Suppressor macrophage treated with lipopolysaccharide for 1 hour (primary cell): ENCODE results near the gene ARHGEF6.
A peak's percentile ranks its signal among the peaks of the same experiment; 100 is the strongest.

Experiments used
- DNase-seq, 3 donors: peaks; one replicate each; pipeline ENCODE4 v3.0.0-alpha.2; 2020 to 2022

Gene ARHGEF6

DNA sequence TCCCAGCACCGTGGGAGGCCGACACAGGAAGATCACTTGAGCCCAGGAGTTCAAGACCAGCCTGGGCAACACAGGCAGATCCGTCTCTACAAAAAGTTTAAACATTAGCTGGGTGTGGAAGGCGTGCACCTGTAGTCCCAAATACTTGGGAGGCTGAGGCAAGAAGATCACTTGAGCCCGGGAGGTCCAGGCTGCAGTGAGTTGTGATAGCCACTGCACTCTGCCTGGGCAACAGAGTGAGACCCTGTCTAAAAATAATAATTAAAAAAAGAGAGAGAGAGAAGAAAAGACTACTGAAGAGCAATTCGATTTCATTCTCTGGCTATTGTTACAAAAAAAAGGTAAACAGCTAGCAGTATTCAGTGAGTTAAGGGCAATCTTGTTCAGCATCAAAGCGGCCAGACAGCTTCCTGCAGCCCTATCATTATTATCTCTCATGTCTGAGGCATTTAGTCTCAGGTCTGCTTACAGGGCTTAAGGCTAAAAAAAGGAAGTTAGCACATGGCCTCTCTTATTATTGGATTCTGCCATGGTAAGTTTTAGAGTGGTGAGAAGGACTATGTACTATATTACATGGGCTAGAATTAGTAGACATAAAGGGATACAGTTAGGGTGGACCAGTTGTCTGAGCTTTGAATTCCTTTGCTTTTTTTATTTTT lies 37.9 kb downstream of the ARHGEF6 start:
- DNase-seq: no peak

- DNase-seq: no peak
These were observed 42.5 kb downstream of the ARHGEF6 start for GRCh38 chrX:136738049-136738729.

GRCh38 chrX:136736690-136737089 lies 44.0 kb downstream of the ARHGEF6 start:
- DNase-seq: no peak

- DNase-seq: peak in 1 of 3 donors; percentile 43
These were observed 45.1 kb downstream of the ARHGEF6 start for GRCh38 chrX:136735601-136736000.

DNA sequence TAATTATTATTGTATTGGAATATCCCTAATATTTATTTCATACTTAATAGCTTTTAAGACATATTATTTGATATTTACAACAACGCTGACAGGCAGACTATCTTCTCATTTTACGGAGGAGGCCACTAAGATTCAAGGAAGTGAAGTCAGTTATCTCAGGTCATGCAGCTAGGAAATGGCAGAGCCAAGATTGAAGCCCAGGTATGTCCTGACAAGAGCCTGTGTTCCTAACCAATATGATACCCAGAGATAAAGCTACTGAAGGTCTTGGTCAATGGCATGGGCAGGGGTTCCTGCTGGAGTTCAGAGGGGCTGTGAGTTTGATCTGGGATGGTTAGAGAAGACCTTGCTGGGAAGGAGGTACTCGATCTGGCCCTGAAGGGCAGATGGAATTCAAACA lies 47.1 kb downstream of the ARHGEF6 start:
- DNase-seq: no peak

GRCh38 chrX:136731798-136732197 lies 48.9 kb downstream of the ARHGEF6 start:
- no peak for DNase-seq

GRCh38 chrX:136731207-136731782 lies 49.4 kb downstream of the ARHGEF6 start:
- DNase-seq: peak in 1 of 3 donors; percentile 28

GRCh38 chrX:136728393-136728792 lies 52.3 kb downstream of the ARHGEF6 start:
- peak in 1 of 3 donors; percentile 39 for DNase-seq

DNA sequence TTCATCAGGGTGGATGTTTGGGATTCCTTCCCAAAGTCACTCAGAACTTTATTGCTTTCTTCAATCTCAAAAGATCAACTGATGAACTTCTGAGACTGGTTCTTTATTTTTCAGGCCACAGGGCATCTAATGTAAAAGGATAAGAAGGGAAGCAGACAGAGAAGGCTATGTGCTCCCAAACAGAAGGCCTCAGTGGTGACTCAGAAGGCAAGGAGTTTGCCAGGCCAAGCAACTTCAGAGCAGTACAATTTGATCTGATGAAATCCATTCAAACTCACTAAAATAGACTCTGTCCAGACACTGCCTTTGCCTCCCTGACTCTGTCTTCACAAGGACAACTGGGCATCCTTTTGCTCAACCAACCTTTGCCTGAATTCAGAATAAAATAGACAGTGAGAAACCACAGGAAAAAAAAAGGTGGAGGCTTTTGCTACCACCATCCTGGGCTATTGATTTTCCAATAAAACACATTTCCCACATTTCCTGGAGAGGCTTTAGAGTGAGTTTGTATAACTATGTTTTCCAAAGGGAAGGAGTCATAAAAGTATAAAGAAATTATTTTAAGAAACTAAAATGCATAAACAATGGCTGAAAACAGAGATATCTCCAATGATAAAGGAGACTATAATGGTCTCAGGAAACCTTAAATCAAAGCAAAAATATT lies 55.2 kb downstream of the ARHGEF6 start:
- no peak for DNase-seq

DNA sequence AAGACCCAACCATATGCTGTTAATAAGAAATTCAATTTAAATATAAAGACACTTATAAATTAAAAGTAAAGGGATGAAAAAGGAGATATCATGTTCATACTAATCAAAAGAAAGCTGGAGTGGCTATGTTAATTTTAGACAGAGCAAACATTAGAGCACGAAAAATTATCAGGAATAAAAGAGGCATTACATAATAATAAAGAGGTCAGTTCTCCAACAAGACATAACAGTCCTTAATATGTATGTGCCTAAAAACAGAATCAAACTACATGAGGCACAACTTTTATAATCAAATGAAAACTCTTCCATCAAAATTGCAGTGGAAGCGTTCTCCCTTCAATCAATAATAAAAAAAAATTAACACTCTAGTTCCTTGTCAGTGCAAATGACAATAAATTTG lies 62.6 kb downstream of the ARHGEF6 start:
- DNase-seq: no peak

DNA sequence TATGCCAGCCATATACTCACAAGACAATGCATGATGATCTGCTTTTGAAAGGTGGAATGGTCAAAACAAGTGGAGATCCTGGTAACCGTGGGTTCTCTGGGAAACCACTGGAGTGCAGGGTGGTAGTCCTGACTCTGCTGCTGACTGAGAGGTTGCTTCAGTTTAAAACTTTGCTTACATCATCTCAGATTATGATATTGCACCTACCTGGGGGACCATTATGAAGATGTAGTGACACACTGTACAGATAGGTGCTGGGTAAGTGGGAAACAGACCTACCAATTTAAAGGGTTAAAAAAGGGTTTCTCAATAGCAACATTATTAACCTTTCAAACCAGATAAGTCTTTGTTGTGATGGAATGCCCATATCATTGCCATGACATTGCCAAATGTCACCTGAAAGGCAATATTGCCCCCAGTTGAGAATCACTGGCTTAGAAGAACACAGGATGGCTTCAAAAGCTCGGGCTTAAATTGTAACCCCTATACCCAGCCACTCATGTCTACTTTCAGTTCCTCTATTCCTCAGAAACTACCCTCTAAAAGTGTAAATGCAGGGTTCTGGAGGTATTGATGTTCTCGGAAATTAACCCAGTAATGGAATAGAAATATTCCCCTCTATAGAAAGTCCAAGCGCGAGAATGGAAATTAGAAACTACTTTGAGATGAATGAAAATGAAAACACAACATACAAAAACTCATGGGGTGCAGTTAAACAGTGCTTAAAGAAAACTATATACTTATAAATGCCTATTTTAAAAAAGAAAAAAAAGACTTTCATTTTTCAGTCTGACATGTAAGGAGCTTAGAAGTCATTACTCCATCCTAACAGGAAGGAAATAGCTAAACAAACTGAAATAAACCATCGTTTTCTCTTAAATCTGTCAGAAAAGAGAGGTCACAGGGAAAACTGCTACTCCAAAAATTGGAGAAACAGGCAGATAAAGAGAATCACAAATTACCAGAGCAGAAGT lies 65.8 kb downstream of the ARHGEF6 start:
- peak; percentile 30 to 65 (median 48) for DNase-seq

DNA sequence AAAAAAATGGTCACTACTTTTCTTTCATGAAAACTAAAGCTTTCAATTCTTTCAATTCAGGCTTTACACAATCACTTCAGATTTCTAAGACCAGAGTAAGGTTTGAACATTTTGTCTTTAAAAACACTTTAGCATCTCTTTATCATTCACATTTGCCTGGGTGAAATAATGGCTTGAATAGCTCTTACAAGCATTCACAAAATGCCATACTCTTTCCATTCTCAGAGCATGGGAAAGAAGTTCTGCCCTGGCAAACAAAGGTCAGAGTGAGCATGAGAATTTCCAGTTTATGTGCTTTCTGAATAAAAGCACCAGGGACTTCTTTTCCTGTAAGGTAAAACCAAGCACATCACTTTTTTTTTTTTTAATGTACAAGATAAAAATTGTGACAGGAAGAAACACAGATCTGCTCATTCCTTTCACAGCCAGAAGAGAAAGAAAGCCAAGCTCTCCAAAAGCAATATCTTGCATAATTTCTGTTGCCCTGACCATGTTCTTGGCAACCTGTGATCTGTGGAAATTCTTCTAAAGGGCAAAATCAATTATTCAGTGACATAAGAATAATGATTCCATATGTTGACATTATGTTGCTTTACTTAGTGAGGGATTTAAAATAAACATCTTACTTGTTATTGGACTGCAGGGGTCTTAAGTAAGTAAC lies 68.0 kb downstream of the ARHGEF6 start:
- DNase-seq: no peak

- peak; percentile 50 to 56 (median 54) for DNase-seq
These were observed 69.6 kb downstream of the ARHGEF6 start for GRCh38 chrX:136711147-136711546.

GRCh38 chrX:136710325-136710951 lies 70.3 kb downstream of the ARHGEF6 start:
- DNase-seq: peak; percentile 65 to 81 (median 72)

- DNase-seq: peak in 2 of 3 donors; percentile 7 to 19
These were observed 72.4 kb downstream of the ARHGEF6 start for GRCh38 chrX:136708348-136708747.

DNA sequence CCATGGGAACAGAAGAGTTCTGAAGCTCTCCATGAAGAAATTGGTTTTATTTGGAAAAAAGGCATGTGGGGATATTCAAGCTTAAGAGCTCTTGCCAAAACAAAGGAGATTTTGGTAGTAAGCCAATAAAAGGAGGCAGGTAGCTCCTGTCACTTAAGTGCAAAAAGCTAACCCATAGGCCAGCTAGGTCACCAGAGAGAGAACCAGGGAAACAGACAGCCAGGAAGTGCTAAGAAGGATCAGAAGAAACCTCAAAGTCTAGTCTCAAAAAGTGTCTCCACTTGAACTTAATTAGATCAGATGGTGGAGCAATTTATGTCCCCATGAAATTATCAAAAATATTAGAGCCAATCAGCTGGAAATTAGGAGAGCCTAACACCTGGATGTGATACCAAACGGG lies 83.6 kb downstream of the ARHGEF6 start:
- DNase-seq: no peak

- peak; percentile 16 to 35 (median 27) for DNase-seq
These were observed 86.2 kb downstream of the ARHGEF6 start for GRCh38 chrX:136694431-136695087.

- no peak for DNase-seq
These were observed 88.5 kb downstream of the ARHGEF6 start for GRCh38 chrX:136692271-136692670.

GRCh38 chrX:136691028-136691809 lies 89.5 kb downstream of the ARHGEF6 start:
- no peak for DNase-seq

DNA sequence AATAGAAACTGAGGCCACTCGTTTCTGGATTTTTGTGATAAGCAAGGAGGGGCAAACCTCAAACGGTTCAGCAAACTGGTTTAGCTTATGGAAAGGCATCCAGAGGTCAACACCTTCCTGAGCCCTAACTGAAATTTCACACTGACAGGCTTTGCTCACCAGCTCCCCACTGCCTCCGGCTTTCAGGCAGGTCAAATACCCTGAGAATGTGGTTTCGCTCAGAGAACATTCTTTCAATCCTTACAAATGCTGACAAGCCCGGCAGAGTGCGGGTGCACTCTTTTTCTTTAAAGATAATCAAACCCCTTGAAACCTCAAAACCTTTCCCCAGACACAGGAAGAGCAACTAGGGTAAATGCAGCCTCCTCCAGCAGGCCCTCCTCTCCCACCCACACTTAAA lies 91.3 kb downstream of the ARHGEF6 start:
- DNase-seq: no peak
